GM23248 (cell line): ENCODE measurements around the gene GASK1B.

Experiments used
- EZH2 ChIP-seq: fragments of 200-600 bp; sonication (generic); IDR thresholded peaks from 2 replicates; pipeline ENCODE4 v1.6.1; 2018; ENCODE audit warnings: antibody characterized with exemption, mild to moderate bottlenecking; ENCODE audit not compliant: insufficient read depth, poor library complexity, severe bottlenecking
- EZH2phosphoT487 ChIP-seq: fragments of 200-600 bp; sonication (generic); IDR thresholded peaks from 2 replicates; pipeline ENCODE4 v1.6.1; 2018; ENCODE audit warnings: antibody characterized with exemption, moderate library complexity, mild to moderate bottlenecking, low read depth; ENCODE audit not compliant: insufficient read depth

DNA sequence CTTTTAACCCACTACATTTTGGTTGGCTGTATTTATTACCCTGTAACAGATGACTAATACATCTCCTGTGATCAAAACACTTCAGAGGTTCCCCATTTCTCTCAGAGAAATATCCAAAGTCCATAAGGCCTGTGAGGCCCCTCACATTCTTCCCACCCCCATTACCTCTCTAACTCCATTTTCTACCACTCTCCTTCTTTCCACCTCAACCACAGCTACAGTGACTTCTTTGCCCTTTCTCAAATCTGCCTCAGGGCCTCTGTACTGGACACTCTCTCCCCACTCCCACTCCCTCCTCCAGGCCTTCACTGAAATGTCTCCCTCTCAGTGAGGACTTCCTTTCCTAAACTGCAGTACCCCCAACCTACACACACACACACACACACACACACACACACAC is 29.1 kb upstream of the GASK1B start:
- no peak for TF ChIP-seq EZH2phosphoT487
- no peak for TF ChIP-seq EZH2
